Measurements from ENCODE around the gene USP36. TPM values are rescaled to one million over a fixed set of nuclear protein-coding genes. Genes with fewer than 3 reads are reported as not detected.

The USP36 gene
- total RNA-seq, 2 experiments from 2014 or later: 489 to 494 TPM

- Histone ChIP-seq H3K4me1 (ENCODE audit: insufficient read depth, low read length) (no peaks in the 10 kb centered on the region), H3K4me3 (ENCODE audit: low read length) (no peak overlapping the region), H3K27ac (ENCODE audit: low read depth in 1 of 2, low read length in 2 of 2) (no peak overlapping the region), H3K27me3 (ENCODE audit: control insufficient read depth in 1 of 2, insufficient read depth in 2 of 2, low read length in 2 of 2) (no peaks in the 10 kb centered on the region), H3K36me3 (ENCODE audit: insufficient read depth, low read length) (peaks cover 2% of the 10 kb centered on the region), H3K9me3 (ENCODE audit: control insufficient read depth in 1 of 2, insufficient read depth in 1 of 2, low read length in 2 of 2) (peaks cover 0 to 3% of the 10 kb centered on the region in 2 experiments)
- intact Hi-C loops (cut with DNase I, micrococcal nuclease): no loop called here
- no peak for ATAC-seq (ENCODE audit: poor library complexity)
- Mint-ChIP-seq H3K4me1 (ENCODE audit: low read depth) (no peaks in the 10 kb centered on the region), H3K36me3 (ENCODE audit: low read depth) (no peaks in the 10 kb centered on the region), H3K27me3 (no peaks in the 10 kb centered on the region), H3K27ac (no peak overlapping the region), H3K9me3 (no peaks in the 10 kb centered on the region), H3K4me3 (no peak overlapping the region)
- DNase-seq: no peak
- CTCF ChIA-PET: no interaction called here
- TF ChIP-seq, protein P1, sequence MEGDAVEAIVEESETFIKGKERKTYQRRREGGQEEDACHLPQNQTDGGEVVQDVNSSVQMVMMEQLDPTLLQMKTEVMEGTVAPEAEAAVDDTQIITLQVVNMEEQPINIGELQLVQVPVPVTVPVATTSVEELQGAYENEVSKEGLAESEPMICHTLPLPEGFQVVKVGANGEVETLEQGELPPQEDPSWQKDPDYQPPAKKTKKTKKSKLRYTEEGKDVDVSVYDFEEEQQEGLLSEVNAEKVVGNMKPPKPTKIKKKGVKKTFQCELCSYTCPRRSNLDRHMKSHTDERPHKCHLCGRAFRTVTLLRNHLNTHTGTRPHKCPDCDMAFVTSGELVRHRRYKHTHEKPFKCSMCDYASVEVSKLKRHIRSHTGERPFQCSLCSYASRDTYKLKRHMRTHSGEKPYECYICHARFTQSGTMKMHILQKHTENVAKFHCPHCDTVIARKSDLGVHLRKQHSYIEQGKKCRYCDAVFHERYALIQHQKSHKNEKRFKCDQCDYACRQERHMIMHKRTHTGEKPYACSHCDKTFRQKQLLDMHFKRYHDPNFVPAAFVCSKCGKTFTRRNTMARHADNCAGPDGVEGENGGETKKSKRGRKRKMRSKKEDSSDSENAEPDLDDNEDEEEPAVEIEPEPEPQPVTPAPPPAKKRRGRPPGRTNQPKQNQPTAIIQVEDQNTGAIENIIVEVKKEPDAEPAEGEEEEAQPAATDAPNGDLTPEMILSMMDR (IDR thresholded peaks at IDR 0.05): no peak
- POLR2A ChIA-PET: no interaction called here
Observed at GRCh38 chr17:78853926-78854394, 13.3 kb upstream of the USP36 start.

DNA sequence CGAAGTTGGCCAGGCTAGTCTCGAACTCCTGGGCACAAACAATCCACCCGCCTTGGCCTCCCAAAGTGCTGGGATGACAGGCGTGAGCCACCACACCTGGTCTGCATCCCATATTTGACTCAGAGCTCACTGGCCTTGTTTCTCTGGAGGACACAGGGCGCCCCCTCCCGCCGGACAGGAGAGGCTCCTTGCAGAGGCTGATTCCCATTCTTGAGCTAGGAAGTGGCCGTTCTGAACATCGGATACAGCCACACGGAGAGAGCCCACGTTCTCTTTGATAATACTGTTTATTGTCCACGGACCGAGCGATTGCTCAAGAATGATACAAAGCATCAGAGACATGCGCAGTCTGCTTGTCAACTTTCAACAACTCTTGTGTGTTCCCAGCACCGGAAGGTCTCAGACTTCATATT lies 12.1 kb upstream of the USP36 start:
- no peaks in the 10 kb centered on the region for H3K4me1 Mint-ChIP-seq (ENCODE audit: low read depth)
- H3K27me3 Mint-ChIP-seq: no peaks in the 10 kb centered on the region
- Histone ChIP-seq H3K27me3 (ENCODE audit: control insufficient read depth in 1 of 2, insufficient read depth in 2 of 2, low read length in 2 of 2) (no peaks in the 10 kb centered on the region), H3K9me3 (ENCODE audit: control insufficient read depth in 1 of 2, insufficient read depth in 1 of 2, low read length in 2 of 2) (peaks cover 0 to 3% of the 10 kb centered on the region in 2 experiments), H3K36me3 (ENCODE audit: insufficient read depth, low read length) (peaks cover 2% of the 10 kb centered on the region), H3K27ac (ENCODE audit: low read depth in 1 of 2, low read length in 2 of 2) (no peak overlapping the region), H3K4me3 (ENCODE audit: low read length) (no peak overlapping the region), H3K4me1 (ENCODE audit: insufficient read depth, low read length) (no peaks in the 10 kb centered on the region)
- ATAC-seq (ENCODE audit: poor library complexity): no peak
- no peak for DNase-seq
- CTCF ChIA-PET: no interaction called here
- no peak overlapping the region for H3K27ac Mint-ChIP-seq
- no peak overlapping the region for H3K4me3 Mint-ChIP-seq
- no peaks in the 10 kb centered on the region for H3K36me3 Mint-ChIP-seq (ENCODE audit: low read depth)
- POLR2A ChIA-PET: no interaction called here
- TF ChIP-seq, protein P1 (IDR thresholded peaks at IDR 0.05): no peak
- intact Hi-C loops (cut with DNase I, micrococcal nuclease): no loop called here
- no peaks in the 10 kb centered on the region for H3K9me3 Mint-ChIP-seq

DNA sequence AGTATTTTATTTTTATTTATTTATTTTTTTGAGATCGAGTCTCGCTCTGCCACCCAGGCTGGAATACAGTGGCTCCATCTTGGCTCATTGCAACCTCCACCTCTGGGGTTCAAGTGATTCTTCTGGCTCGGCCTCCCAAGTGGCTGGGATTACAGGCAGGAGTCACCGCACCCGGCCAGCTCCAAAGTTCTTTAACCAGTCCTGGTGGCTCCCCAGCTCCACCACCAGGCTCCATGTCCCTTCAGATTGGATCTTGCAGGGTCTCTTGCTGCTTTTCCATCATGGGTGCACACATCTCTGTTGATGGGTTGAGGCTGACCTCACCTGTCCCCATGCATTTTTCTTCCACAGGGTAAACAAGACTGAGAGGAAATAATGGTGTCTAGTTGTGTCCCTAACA lies 8.4 kb upstream of the USP36 start:
- H3K9me3 Mint-ChIP-seq: no peaks in the 10 kb centered on the region
- no peak overlapping the region for H3K27ac Mint-ChIP-seq
- Histone ChIP-seq H3K27me3 (ENCODE audit: control insufficient read depth in 1 of 2, insufficient read depth in 2 of 2, low read length in 2 of 2) (no peaks in the 10 kb centered on the region), H3K4me1 (ENCODE audit: insufficient read depth, low read length) (peaks cover 2% of the 10 kb centered on the region), H3K36me3 (ENCODE audit: insufficient read depth, low read length) (no peaks in the 10 kb centered on the region), H3K9me3 (ENCODE audit: control insufficient read depth in 1 of 2, insufficient read depth in 1 of 2, low read length in 2 of 2) (no peaks in the 10 kb centered on the region), H3K27ac (ENCODE audit: low read depth in 1 of 2, low read length in 2 of 2) (no peak overlapping the region), H3K4me3 (ENCODE audit: low read length) (no peak overlapping the region)
- no peaks in the 10 kb centered on the region for H3K4me1 Mint-ChIP-seq (ENCODE audit: low read depth)
- H3K36me3 Mint-ChIP-seq (ENCODE audit: low read depth): no peaks in the 10 kb centered on the region
- intact Hi-C loops (cut with DNase I, micrococcal nuclease): loop anchor here in 1 of 2 experiments (10.0 kb wide), 1 partner anchor 594 kb away; no protein-coding TSS in a partner anchor
- no peak overlapping the region for H3K4me3 Mint-ChIP-seq
- ATAC-seq (ENCODE audit: poor library complexity) (no peak), DNase-seq (no peak)
- H3K27me3 Mint-ChIP-seq: no peaks in the 10 kb centered on the region
- ChIA-PET CTCF (no interaction called here), POLR2A (no interaction called here)
- TF ChIP-seq, protein P1 (IDR thresholded peaks at IDR 0.05): no peak

Data from CD4-positive, alpha-beta T cell (primary cell).